Measurements from ENCODE around the gene CUL9.

The CUL9 gene

GRCh38 chr6:43256670-43257366 is 74.8 kb downstream of the CUL9 start:
- no peak for TF ChIP-seq CTCF (conservative IDR thresholded peaks at IDR 0.05; ENCODE audit: low read depth, low read length)
- no peak for DNase-seq (ENCODE audit: low read depth)
- no peak overlapping the region for H3K4me3 ChIP-seq (ENCODE audit: low read depth, low read length)

- no peak for DNase-seq (ENCODE audit: low read depth)
- no peak for TF ChIP-seq CTCF (conservative IDR thresholded peaks at IDR 0.05; ENCODE audit: low read depth, low read length)
- no peak overlapping the region for H3K4me3 ChIP-seq (ENCODE audit: low read depth, low read length)
Observed at GRCh38 chr6:43257367-43258145, 75.6 kb downstream of the CUL9 start.

GRCh38 chr6:43258180-43258579 is 76.2 kb downstream of the CUL9 start:
- TF ChIP-seq CTCF (conservative IDR thresholded peaks at IDR 0.05; ENCODE audit: low read depth, low read length) = no peak
- no peak overlapping the region for H3K4me3 ChIP-seq (ENCODE audit: low read depth, low read length)
- DNase-seq (ENCODE audit: low read depth) = no peak

GRCh38 chr6:43258807-43259686 is 77.1 kb downstream of the CUL9 start:
- no peak for DNase-seq (ENCODE audit: low read depth)
- H3K4me3 ChIP-seq (ENCODE audit: low read depth, low read length) = no peak overlapping the region
- no peak for TF ChIP-seq CTCF (conservative IDR thresholded peaks at IDR 0.05; ENCODE audit: low read depth, low read length)

- peak; percentile 8 for DNase-seq (ENCODE audit: low read depth)
- no peak for TF ChIP-seq CTCF (conservative IDR thresholded peaks at IDR 0.05; ENCODE audit: low read depth, low read length)
- H3K4me3 ChIP-seq (ENCODE audit: low read depth, low read length) = no peak overlapping the region
Observed at GRCh38 chr6:43260791-43261190, 78.8 kb downstream of the CUL9 start.

- no peak overlapping the region for H3K4me3 ChIP-seq (ENCODE audit: low read depth, low read length)
- no peak for TF ChIP-seq CTCF (conservative IDR thresholded peaks at IDR 0.05; ENCODE audit: low read depth, low read length)
- DNase-seq (ENCODE audit: low read depth) = no peak
Observed at GRCh38 chr6:43261198-43261597, 79.2 kb downstream of the CUL9 start.
